OCI-LY3 (cell line): ENCODE data around the gene SV2B.

ENCODE experiments used
- H2AFZ ChIP-seq: fragments of 200-600, 300-600 bp; shearing (Covaris generic); 2 replicates; pipeline ENCODE4 v1.6.0; 2014; ENCODE audit warnings: antibody characterized with exemption, low read depth, low read length
- H3K27ac ChIP-seq: fragments of 200-600, 300-600 bp; sonication (generic); 2 replicates; pipeline ENCODE4 v1.5.1; 2014; ENCODE audit warnings: mild to moderate bottlenecking, low read length, moderate library complexity, mixed read lengths
- H3K27me3 ChIP-seq: fragments of 200-600, 300-600 bp; sonication (generic); 2 replicates; pipeline ENCODE4 v1.6.1; 2014; ENCODE audit warnings: low read depth, low read length, mixed read lengths
- H3K36me3 ChIP-seq: fragments of 200-600, 300-600 bp; sonication (generic); replicated peaks from 2 replicates; pipeline ENCODE3; 2014; ENCODE audit warnings: low read depth, low read length, mixed read lengths
- H3K4me1 ChIP-seq: fragments of 300-600, 200-600 bp; sonication (generic); 2 replicates; pipeline ENCODE4 v1.6.1; 2014; ENCODE audit warnings: low read length, mixed read lengths
- H3K4me2 ChIP-seq: fragments of 200-600, 300-600 bp; sonication (generic); 2 replicates; pipeline ENCODE4 v1.6.1; 2014; ENCODE audit warnings: low read length, mixed read lengths
- H3K4me3 ChIP-seq: fragments of 300-600, 200-600 bp; sonication (generic); 2 replicates; pipeline ENCODE4 v1.5.1; 2014; ENCODE audit warnings: antibody characterized with exemption, mild to moderate bottlenecking, low read length, moderate library complexity
- H3K79me2 ChIP-seq: fragments of 300-600, 200-600 bp; shearing (Covaris generic); 2 replicates; pipeline ENCODE4 v1.6.1; 2014; ENCODE audit warnings: mild to moderate bottlenecking, low read length, mixed read lengths
- H3K9ac ChIP-seq: fragments of 300-600, 200-600 bp; shearing (Covaris generic); 2 replicates; pipeline ENCODE4 v1.6.0; 2014; ENCODE audit warnings: mild to moderate bottlenecking, low read length, moderate library complexity
- H3K9me3 ChIP-seq: fragments of 200-600, 300-600 bp; shearing (Covaris generic); 2 replicates; pipeline ENCODE4 v1.6.1; 2014; ENCODE audit warnings: low read length, mixed read lengths; ENCODE audit not compliant: insufficient read depth
- H4K20me1 ChIP-seq: fragments of 200-600, 300-600 bp; sonication (generic); 2 replicates; pipeline ENCODE4 v1.6.1; 2016; ENCODE audit warnings: low read length, mixed read lengths; ENCODE audit not compliant: insufficient read depth
- CTCF ChIP-seq: fragments of 200-600, 300-600 bp; sonication (generic); IDR thresholded peaks from 2 replicates; pipeline ENCODE4 v1.5.1; 2014; ENCODE audit warnings: antibody characterized with exemption, low read length, low read depth
- EZH2phosphoT487 ChIP-seq: fragments of 200-600 bp; shearing (Covaris generic); IDR thresholded peaks from 2 replicates; pipeline ENCODE4 v1.6.1; 2018; ENCODE audit warnings: antibody characterized with exemption, mixed run types, low read depth

SV2B gene

GRCh38 chr15:91227117-91227516 is 127.1 kb downstream of the SV2B start:
- Histone ChIP-seq H3K27ac (no peak overlapping the region), H3K36me3 (no peaks in the 10 kb centered on the region), H3K4me3 (no peak overlapping the region), H3K9ac (no peak overlapping the region), H3K4me1 (no peaks in the 10 kb centered on the region), H3K9me3 (no peaks in the 10 kb centered on the region), H3K4me2 (no peak overlapping the region), H3K79me2 (no peaks in the 10 kb centered on the region), H2AFZ (no peak overlapping the region), H3K27me3 (peaks cover 35% of the 10 kb centered on the region), H4K20me1 (no peaks in the 10 kb centered on the region)
- TF ChIP-seq EZH2phosphoT487 (no peak), CTCF (no peak)

- TF ChIP-seq EZH2phosphoT487, result no peak
- TF ChIP-seq CTCF, result no peak
- Histone ChIP-seq H3K9me3 (no peaks in the 10 kb centered on the region), H3K4me3 (no peak overlapping the region), H3K4me2 (no peak overlapping the region), H3K27ac (no peak overlapping the region), H3K4me1 (no peaks in the 10 kb centered on the region), H4K20me1 (no peaks in the 10 kb centered on the region), H3K79me2 (no peaks in the 10 kb centered on the region), H3K9ac (no peak overlapping the region), H3K36me3 (no peaks in the 10 kb centered on the region), H3K27me3 (peaks cover 30% of the 10 kb centered on the region), H2AFZ (no peak overlapping the region)
Measured at GRCh38 chr15:91227766-91228165, 127.7 kb downstream of the SV2B start.

GRCh38 chr15:91228383-91228782 is 128.3 kb downstream of the SV2B start:
- H3K79me2 ChIP-seq, result no peaks in the 10 kb centered on the region
- H4K20me1 ChIP-seq, result no peaks in the 10 kb centered on the region
- no peak overlapping the region for H3K9ac ChIP-seq
- no peak for TF ChIP-seq CTCF
- no peak for TF ChIP-seq EZH2phosphoT487
- no peak overlapping the region for H3K27ac ChIP-seq
- H3K9me3 ChIP-seq, result no peaks in the 10 kb centered on the region
- H3K27me3 ChIP-seq, result peaks cover 31% of the 10 kb centered on the region
- H3K4me2 ChIP-seq, result no peak overlapping the region
- H3K4me3 ChIP-seq, result no peak overlapping the region
- no peaks in the 10 kb centered on the region for H3K36me3 ChIP-seq
- H2AFZ ChIP-seq, result no peak overlapping the region
- H3K4me1 ChIP-seq, result no peaks in the 10 kb centered on the region

GRCh38 chr15:91228890-91229289 is 128.8 kb downstream of the SV2B start:
- Histone ChIP-seq H3K4me3 (no peak overlapping the region), H3K9me3 (no peaks in the 10 kb centered on the region), H3K79me2 (no peaks in the 10 kb centered on the region), H3K27me3 (peaks cover 36% of the 10 kb centered on the region), H3K36me3 (no peaks in the 10 kb centered on the region), H3K27ac (no peak overlapping the region), H4K20me1 (no peaks in the 10 kb centered on the region), H3K9ac (no peak overlapping the region), H3K4me2 (no peak overlapping the region), H3K4me1 (no peaks in the 10 kb centered on the region), H2AFZ (no peak overlapping the region)
- no peak for TF ChIP-seq CTCF
- TF ChIP-seq EZH2phosphoT487, result no peak
